Endothelial cell of umbilical vein (primary cell): ENCODE data around the gene SSNA1. TPM values are rescaled to one million over a fixed set of nuclear protein-coding genes. Genes with fewer than 3 reads are reported as not detected.

Experiments used
- BruUV-seq: library from RNA; stranded (reverse); fragments of 400-500 nt; replicated peaks from 2 replicates; lab custom pipeline; 2021; lab: Mats Ljungman, UMichigan
- CTCF ChIA-PET: fragments of 300-600, 350-600 bp; sonication (Branson Sonifier 250); formaldehyde crosslinking; loops from one replicate; lab custom pipeline; 2021; ENCODE audit warnings: antibody characterized with exemption, inconsistent platforms; lab: Charles Lee
- POLR2A ChIA-PET: fragments of 300-600, 350-600 bp; sonication (Branson Sonifier 250); formaldehyde crosslinking; loops from one replicate; lab custom pipeline; 2021; ENCODE audit warnings: antibody characterized with exemption, inconsistent platforms; lab: Charles Lee
- DNase-seq: peaks from one replicate; pipeline ENCODE4 v3.0.0-alpha.2; 2011; ENCODE audit warnings: low read depth, low spot score
- FAIRE-seq: peaks from 2 replicates; lab custom pipeline; 2011; peaks lifted over from hg19 to GRCh38; lab: Jason Lieb, UNC
- H2AFZ ChIP-seq: 2 replicates; pipeline ENCODE4 v1.6.0; 2012; ENCODE audit warnings: low read depth, low read length, control low read depth, inconsistent platforms
- H3K27ac ChIP-seq: 2 replicates; pipeline ENCODE4 v1.5.1; 2011; ENCODE audit warnings: low read depth, mild to moderate bottlenecking, control low read depth, low read length, moderate library complexity; ENCODE audit not compliant: insufficient read depth
- H3K27me3 ChIP-seq, 2 experiments: 2 replicates each; pipeline versions ENCODE4 v1.6.0 to v1.6.1; 2011; ENCODE audit warnings: low read length in 2 of 2, mixed read lengths in 1 of 2; ENCODE audit not compliant: control insufficient read depth in 2 of 2, insufficient read depth in 2 of 2
- H3K36me3 ChIP-seq, 2 experiments: 2 replicates in 1 of 2; 3 replicates in 1 of 2; pipeline ENCODE4 v1.5.1; 2011; ENCODE audit warnings: low read length in 2 of 2, mild to moderate bottlenecking in 1 of 2, moderate library complexity in 1 of 2; ENCODE audit not compliant: control insufficient read depth in 2 of 2, insufficient read depth in 2 of 2; ENCODE audit errors: extremely low read depth in 1 of 2
- H3K4me1 ChIP-seq: 3 replicates; pipeline ENCODE4 v1.5.1; 2011; ENCODE audit warnings: mild to moderate bottlenecking, low read length; ENCODE audit not compliant: control insufficient read depth, insufficient read depth; ENCODE audit errors: extremely low read depth
- H3K4me2 ChIP-seq: 2 replicates; pipeline ENCODE4 v1.6.1; 2011; ENCODE audit warnings: low read length, control low read depth, mixed read lengths; ENCODE audit not compliant: insufficient read depth
- H3K4me3 ChIP-seq, 3 experiments: fragments of 200-600 bp in 1 of 3; sonication (generic), shearing (Covaris generic) in 1 of 3; replicated peaks in 1 of 3; 2 replicates each; pipeline ENCODE4 v1.5.1; 2011 to 2016; ENCODE audit warnings: control low read depth in 3 of 3, low read length in 3 of 3, mild to moderate bottlenecking in 2 of 3, inconsistent platforms in 1 of 3, low read depth in 1 of 3, moderate library complexity in 1 of 3; ENCODE audit not compliant: insufficient read depth in 1 of 3
- H3K79me2 ChIP-seq: 2 replicates; pipeline ENCODE4 v1.6.0; 2012; ENCODE audit warnings: low read length, inconsistent platforms; ENCODE audit not compliant: control insufficient read depth, insufficient read depth
- H3K9ac ChIP-seq: replicated peaks from 2 replicates; pipeline ENCODE3; 2011; ENCODE audit warnings: low read length, control low read depth; ENCODE audit not compliant: insufficient read depth; ENCODE audit errors: extremely low read depth
- H3K9me1 ChIP-seq: replicated peaks from 3 replicates; pipeline ENCODE4 v1.6.0; 2011; ENCODE audit warnings: mild to moderate bottlenecking, low read length; ENCODE audit not compliant: control insufficient read depth, insufficient read depth; ENCODE audit errors: extremely low read depth
- H3K9me3 ChIP-seq: replicated peaks from 2 replicates; pipeline ENCODE4 v1.5.1; 2012; ENCODE audit warnings: low read length, inconsistent platforms; ENCODE audit not compliant: control insufficient read depth, insufficient read depth
- H4K20me1 ChIP-seq: replicated peaks from 2 replicates; pipeline ENCODE3; 2011; ENCODE audit warnings: mild to moderate bottlenecking, low read length; ENCODE audit not compliant: control insufficient read depth, insufficient read depth; ENCODE audit errors: extremely low read depth
- FOS ChIP-seq: IDR thresholded peaks from 2 replicates; pipeline ENCODE4 v1.6.1; 2011; ENCODE audit warnings: mild to moderate bottlenecking, low read length, moderate library complexity, borderline replicate concordance; ENCODE audit not compliant: insufficient read depth
- GATA2 ChIP-seq: IDR thresholded peaks from 2 replicates; pipeline ENCODE4 v1.7.0; 2011; ENCODE audit warnings: low read depth, mild to moderate bottlenecking, moderate library complexity, mixed read lengths, low read length; ENCODE audit not compliant: insufficient read length, insufficient read depth
- JUN ChIP-seq: IDR thresholded peaks from 2 replicates; pipeline ENCODE4 v1.6.1; 2011; ENCODE audit warnings: borderline replicate concordance, low read depth; ENCODE audit not compliant: insufficient read length, insufficient read depth
- MYC ChIP-seq: IDR thresholded peaks from one replicate; pipeline ENCODE4 v1.6.1; 2011; ENCODE audit warnings: mild to moderate bottlenecking, low read depth, low read length
- POLR2A ChIP-seq: IDR thresholded peaks from 2 replicates; pipeline ENCODE4 v1.6.1; 2012; ENCODE audit warnings: low read depth, mild to moderate bottlenecking, control low read depth, low read length
- dilution Hi-C: fragments of 300-500 bp; cut with MboI; formaldehyde crosslinking; loops from one replicate; pipeline ENCODE4 v1.15.0; 2019; ENCODE audit warnings: low sequenced_read_pairs; ENCODE audit not compliant: extremely low pct_ligation_motif_present
- intact Hi-C: fragments of 100-400 bp; cut with micrococcal nuclease; formaldehyde crosslinking; loops from one replicate; pipeline ENCODE4 v1.10.0; 2022
- polyA plus RNA-seq, 4 experiments: library from polyadenylated mRNA; depleted of rRNA in 3 of 4; stranded (reverse) in 3 of 4; unstranded in 1 of 4; fragments of >200 nt; gene quantifications; 2 replicates each; pipeline versions ENCODE4 v1.2.1 to v1.2.3, GENCODE V29; 2011 to 2012; ENCODE audit warnings: missing spikeins in 1 of 4
- total RNA-seq: library from RNA; stranded (reverse); gene quantifications from 2 replicates; pipeline ENCODE4 v1.2.3, GENCODE V29; 2021
- TF ChIP-seq, protein P1 (sequence below), 2 donors: IDR thresholded peaks; 1 replicate in 1 of 2; 2 replicates in 1 of 2; pipeline ENCODE4 v1.5.1; 2011; ENCODE audit warnings: low read length in 2 of 2, mild to moderate bottlenecking in 2 of 2, moderate library complexity in 2 of 2, control low read depth in 1 of 2, inconsistent platforms in 1 of 2, low read depth in 1 of 2; ENCODE audit not compliant: insufficient read depth in 1 of 2; ENCODE audit errors: extremely low read depth in 1 of 2
- TF ChIP-seq, protein P2 (sequence below): IDR thresholded peaks from 2 replicates; pipeline ENCODE4 v1.6.1; 2011; ENCODE audit not compliant: insufficient read depth, insufficient read length

Gene SSNA1
- total and polyA plus RNA-seq, 2 donors (not counting 3 experiments of a cell fraction or from before 2014, with no cell fraction given) = 89.0 to 146 TPM

- no peak for FAIRE-seq
- CTCF ChIA-PET = no interaction called here
- POLR2A ChIA-PET = no interaction called here
Measured at GRCh38 chr9:137191691-137192447, 3.4 kb downstream of the SSNA1 start.

More at GRCh38 chr9:137191691-137192447, 3.4 kb downstream of the SSNA1 start:
- Histone ChIP-seq H4K20me1 (no peaks in the 10 kb centered on the region), H2AFZ (no peak overlapping the region), H3K4me1 (peaks cover 17% of the 10 kb centered on the region), H3K79me2 (peaks cover 24% of the 10 kb centered on the region), H3K9me3 (no peaks in the 10 kb centered on the region), H3K9me1 (no peaks in the 10 kb centered on the region), H3K27me3 (no peaks in the 10 kb centered on the region), H3K4me2 (no peak overlapping the region), H3K36me3 (peaks cover 0 to 14% of the 10 kb centered on the region in 2 experiments), H3K9ac (no peak overlapping the region), H3K27ac (no peak overlapping the region), H3K4me3 (no peak overlapping the region)
- TF ChIP-seq, protein P1, sequence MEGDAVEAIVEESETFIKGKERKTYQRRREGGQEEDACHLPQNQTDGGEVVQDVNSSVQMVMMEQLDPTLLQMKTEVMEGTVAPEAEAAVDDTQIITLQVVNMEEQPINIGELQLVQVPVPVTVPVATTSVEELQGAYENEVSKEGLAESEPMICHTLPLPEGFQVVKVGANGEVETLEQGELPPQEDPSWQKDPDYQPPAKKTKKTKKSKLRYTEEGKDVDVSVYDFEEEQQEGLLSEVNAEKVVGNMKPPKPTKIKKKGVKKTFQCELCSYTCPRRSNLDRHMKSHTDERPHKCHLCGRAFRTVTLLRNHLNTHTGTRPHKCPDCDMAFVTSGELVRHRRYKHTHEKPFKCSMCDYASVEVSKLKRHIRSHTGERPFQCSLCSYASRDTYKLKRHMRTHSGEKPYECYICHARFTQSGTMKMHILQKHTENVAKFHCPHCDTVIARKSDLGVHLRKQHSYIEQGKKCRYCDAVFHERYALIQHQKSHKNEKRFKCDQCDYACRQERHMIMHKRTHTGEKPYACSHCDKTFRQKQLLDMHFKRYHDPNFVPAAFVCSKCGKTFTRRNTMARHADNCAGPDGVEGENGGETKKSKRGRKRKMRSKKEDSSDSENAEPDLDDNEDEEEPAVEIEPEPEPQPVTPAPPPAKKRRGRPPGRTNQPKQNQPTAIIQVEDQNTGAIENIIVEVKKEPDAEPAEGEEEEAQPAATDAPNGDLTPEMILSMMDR (IDR thresholded peaks at IDR 0.05; ENCODE audit: extremely low read depth in 1 of 2, insufficient read depth in 1 of 2, low read depth in 1 of 2, low read length in 2 of 2) = no peak
- TF ChIP-seq GATA2 = no peak
- TF ChIP-seq POLR2A = no peak
- TF ChIP-seq MYC = no peak
- TF ChIP-seq, protein P2, sequence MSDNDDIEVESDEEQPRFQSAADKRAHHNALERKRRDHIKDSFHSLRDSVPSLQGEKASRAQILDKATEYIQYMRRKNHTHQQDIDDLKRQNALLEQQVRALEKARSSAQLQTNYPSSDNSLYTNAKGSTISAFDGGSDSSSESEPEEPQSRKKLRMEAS = no peak
- no peak for TF ChIP-seq JUN
- no peak for TF ChIP-seq FOS
- dilution Hi-C loops = no loop called here
- BruUV-seq = no TSS peak
- intact Hi-C loops = no loop called here
- DNase-seq = no peak
